Loucy (cell line): Measurements from ENCODE around the gene ADRM1.

Source experiments
- H2AFZ ChIP-seq: fragments of 200-600 bp; sonication (generic); 2 replicates; pipeline ENCODE4 v1.6.0; 2016; ENCODE audit warnings: antibody characterized with exemption, mild to moderate bottlenecking, low read length, moderate library complexity
- H3F3A ChIP-seq: fragments of 200-600 bp; 2 replicates; pipeline ENCODE4 v1.6.0; 2016; ENCODE audit warnings: antibody characterized with exemption, low read depth, mild to moderate bottlenecking
- H3K27me3 ChIP-seq: fragments of 200-600 bp; sonication (generic); 2 replicates; pipeline ENCODE4 v1.6.1; 2014; ENCODE audit warnings: low read length, mild to moderate bottlenecking; ENCODE audit not compliant: insufficient read depth, poor library complexity, severe bottlenecking
- H3K36me3 ChIP-seq: fragments of 200-600 bp; sonication (generic); 2 replicates; pipeline ENCODE4 v1.6.1; 2016; ENCODE audit warnings: low read length; ENCODE audit not compliant: insufficient read depth
- H3K4me1 ChIP-seq: fragments of 200-600 bp; sonication (generic); 2 replicates; pipeline ENCODE4 v1.5.1; 2014; ENCODE audit warnings: low read length, mild to moderate bottlenecking; ENCODE audit not compliant: insufficient read depth, poor library complexity, severe bottlenecking
- H3K4me2 ChIP-seq: fragments of 200-600 bp; sonication (generic); 2 replicates; pipeline ENCODE4 v1.6.0; 2014; ENCODE audit warnings: antibody characterized with exemption, low read length, low read depth, mild to moderate bottlenecking; ENCODE audit not compliant: poor library complexity, severe bottlenecking
- H3K4me3 ChIP-seq: fragments of 200-600 bp; sonication (generic); 2 replicates; pipeline ENCODE4 v1.5.1; 2014; ENCODE audit warnings: low read length, mild to moderate bottlenecking, mixed read lengths; ENCODE audit not compliant: poor library complexity, severe bottlenecking
- H3K79me2 ChIP-seq: fragments of 200-600 bp; sonication (generic); 2 replicates; pipeline ENCODE4 v1.6.1; 2014; ENCODE audit warnings: low read length; ENCODE audit not compliant: insufficient read depth
- H3K9ac ChIP-seq: fragments of 200-600 bp; sonication (generic); 2 replicates; pipeline ENCODE4 v1.6.0; 2014; ENCODE audit warnings: mild to moderate bottlenecking, low read depth, low read length, moderate library complexity; ENCODE audit not compliant: poor library complexity, severe bottlenecking
- H3K9me2 ChIP-seq: fragments of 200-600 bp; sonication (generic); replicated peaks from 2 replicates; pipeline ENCODE4 v1.6.1; 2016; ENCODE audit warnings: low read depth, low read length, mixed read lengths
- H3K9me3 ChIP-seq: fragments of 200-600 bp; sonication (generic); 2 replicates; pipeline ENCODE4 v1.6.1; 2014; ENCODE audit warnings: mild to moderate bottlenecking, antibody characterized with exemption, low read length, low read depth; ENCODE audit not compliant: insufficient read depth
- H4K20me1 ChIP-seq: fragments of 200-600 bp; sonication (generic); 2 replicates; pipeline ENCODE4 v1.6.0; 2014; ENCODE audit warnings: antibody characterized with exemption, low read length, mild to moderate bottlenecking; ENCODE audit not compliant: insufficient read depth, poor library complexity, severe bottlenecking
- CTCF ChIP-seq: fragments of 200-600 bp; sonication (generic); conservative IDR thresholded peaks from 2 replicates; pipeline ENCODE4 v1.5.1; 2014; ENCODE audit warnings: mild to moderate bottlenecking, antibody characterized with exemption, low read length
- EZH2phosphoT487 ChIP-seq: fragments of 200-600 bp; IDR thresholded peaks from 2 replicates; pipeline ENCODE4 v1.6.1; 2018; ENCODE audit warnings: antibody characterized with exemption, mild to moderate bottlenecking, moderate library complexity, borderline replicate concordance

The ADRM1 gene

GRCh38 chr20:62314711-62315302 is 12.0 kb downstream of the ADRM1 start:
- Histone ChIP-seq H3K9me3 (no peaks in the 10 kb centered on the region), H3K4me2 (no peak overlapping the region), H4K20me1 (no peaks in the 10 kb centered on the region), H3K27me3 (no peaks in the 10 kb centered on the region), H3K4me3 (no peak overlapping the region), H2AFZ (no peak overlapping the region), H3F3A (no peaks in the 10 kb centered on the region), H3K9ac (no peak overlapping the region), H3K36me3 (no peaks in the 10 kb centered on the region), H3K9me2 (no peaks in the 10 kb centered on the region), H3K4me1 (no peaks in the 10 kb centered on the region), H3K79me2 (no peaks in the 10 kb centered on the region)
- TF ChIP-seq EZH2phosphoT487 (no peak), CTCF (no peak)

- Histone ChIP-seq H3K4me3 (no peak overlapping the region), H3K4me2 (no peak overlapping the region), H3K9me3 (no peaks in the 10 kb centered on the region), H3K9ac (no peak overlapping the region), H4K20me1 (no peaks in the 10 kb centered on the region), H3K79me2 (no peaks in the 10 kb centered on the region), H3F3A (no peaks in the 10 kb centered on the region), H3K9me2 (no peaks in the 10 kb centered on the region), H3K36me3 (no peaks in the 10 kb centered on the region), H3K27me3 (no peaks in the 10 kb centered on the region), H3K4me1 (no peaks in the 10 kb centered on the region), H2AFZ (no peak overlapping the region)
- TF ChIP-seq EZH2phosphoT487 (no peak), CTCF (no peak)
These were observed 13.0 kb downstream of the ADRM1 start for GRCh38 chr20:62315773-62316172.

GRCh38 chr20:62316331-62317166 is 13.8 kb downstream of the ADRM1 start:
- no peaks in the 10 kb centered on the region for H3F3A ChIP-seq
- H3K9me3 ChIP-seq, result no peaks in the 10 kb centered on the region
- no peaks in the 10 kb centered on the region for H3K4me1 ChIP-seq
- H3K79me2 ChIP-seq, result no peaks in the 10 kb centered on the region
- H3K4me2 ChIP-seq, result no peak overlapping the region
- no peaks in the 10 kb centered on the region for H3K36me3 ChIP-seq
- TF ChIP-seq EZH2phosphoT487, result no peak
- no peak for TF ChIP-seq CTCF
- H4K20me1 ChIP-seq, result no peaks in the 10 kb centered on the region
- no peaks in the 10 kb centered on the region for H3K9me2 ChIP-seq
- H3K9ac ChIP-seq, result no peak overlapping the region
- H3K27me3 ChIP-seq, result no peaks in the 10 kb centered on the region
- no peak overlapping the region for H2AFZ ChIP-seq
- H3K4me3 ChIP-seq, result no peak overlapping the region
